GM08714 (cell line): ENCODE measurements around the gene ANKS1A.
"Not testable (repeated sequence)": the region's sequence is repeated elsewhere in the genome, so short reads cannot be mapped to it uniquely, and the experiment has no call there.

ENCODE experiments used
- H3K4me3 ChIP-seq: fragments of 200-500 bp; sonication (Bioruptor generic); 2 replicates; pipeline ENCODE4 v1.5.1; 2014; ENCODE audit warnings: mild to moderate bottlenecking, low read length, inconsistent platforms
- ZNF274 ChIP-seq: IDR thresholded peaks from 2 replicates; pipeline ENCODE4 v1.6.1; 2012; ENCODE audit warnings: mild to moderate bottlenecking, low read depth, low read length

The ANKS1A gene

DNA sequence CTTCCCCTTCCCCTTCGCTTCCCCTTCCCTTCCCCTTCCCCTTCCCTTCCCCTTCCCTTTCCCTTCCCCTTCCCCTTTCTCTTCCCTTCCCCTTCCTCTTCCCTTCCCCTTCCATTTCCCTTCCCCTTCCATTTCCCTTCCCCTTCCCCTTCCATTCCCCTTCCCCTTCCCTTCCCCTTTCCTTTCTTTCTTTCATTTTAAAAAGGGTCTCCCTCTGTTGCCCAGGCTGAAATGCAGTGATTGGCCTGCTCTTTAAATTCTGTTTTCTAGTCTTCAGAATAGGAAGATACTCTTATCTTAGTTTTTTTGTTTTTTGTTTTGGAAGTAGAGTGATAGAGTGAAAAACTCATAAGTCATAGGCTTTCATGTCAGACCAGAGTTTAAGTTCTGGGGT lies 85.2 kb downstream of the ANKS1A start:
- TF ChIP-seq ZNF274, result no peak
- no peak overlapping the region for H3K4me3 ChIP-seq

DNA sequence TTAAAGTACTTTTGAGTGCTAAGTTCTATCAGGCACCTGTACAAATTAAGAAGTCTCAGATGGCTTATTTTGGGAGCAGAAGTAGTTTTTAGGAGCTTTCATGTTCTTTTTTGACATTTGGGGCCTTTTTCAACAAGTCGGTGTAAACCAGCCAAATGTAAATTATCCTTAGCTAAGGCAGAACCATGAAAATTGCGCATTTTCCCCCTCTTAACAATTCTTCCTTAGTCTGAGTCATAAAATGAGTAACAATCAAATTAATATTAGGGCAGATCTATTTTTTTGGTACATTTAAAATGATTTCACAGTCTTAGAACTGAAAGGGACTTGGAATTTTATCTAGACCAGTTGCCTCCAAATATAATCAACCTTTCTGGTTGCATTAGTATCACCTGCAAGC lies 87.2 kb downstream of the ANKS1A start:
- no peak for TF ChIP-seq ZNF274
- no peak overlapping the region for H3K4me3 ChIP-seq

- no peak overlapping the region for H3K4me3 ChIP-seq
- no peak for TF ChIP-seq ZNF274
Measured at GRCh38 chr6:34979218-34979617, 90.2 kb downstream of the ANKS1A start.

DNA sequence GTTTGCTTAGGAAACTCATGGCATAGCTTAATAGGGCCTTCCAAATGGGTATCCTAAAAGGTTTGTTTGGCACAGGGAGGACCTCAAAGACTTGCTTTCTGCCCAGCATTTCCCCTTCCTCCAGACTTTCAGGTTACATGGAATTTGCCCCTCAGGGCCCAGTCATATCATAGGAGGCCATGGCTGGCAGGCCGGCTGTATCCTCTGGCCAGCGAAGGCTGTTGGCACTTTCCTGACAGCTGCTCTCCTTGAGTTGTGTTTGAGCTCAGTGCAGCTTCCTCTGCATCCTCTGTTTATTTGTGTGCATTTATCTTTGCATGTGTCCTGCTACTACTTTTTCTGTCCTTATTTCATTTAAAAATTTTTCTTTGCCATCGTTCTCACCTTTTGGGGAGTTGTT lies 90.9 kb downstream of the ANKS1A start:
- no peak overlapping the region for H3K4me3 ChIP-seq
- no peak for TF ChIP-seq ZNF274

GRCh38 chr6:34981366-34981765 lies 92.3 kb downstream of the ANKS1A start:
- H3K4me3 ChIP-seq, result no peak overlapping the region
- no peak for TF ChIP-seq ZNF274

GRCh38 chr6:34981951-34982350 lies 92.9 kb downstream of the ANKS1A start:
- no peak for TF ChIP-seq ZNF274

GRCh38 chr6:34982424-34982852 lies 93.4 kb downstream of the ANKS1A start:
- no peak overlapping the region for H3K4me3 ChIP-seq
- no peak for TF ChIP-seq ZNF274

More at GRCh38 chr6:34981951-34982350, 92.9 kb downstream of the ANKS1A start:
- H3K4me3 ChIP-seq, result no peak overlapping the region

GRCh38 chr6:34984416-34984815 lies 95.4 kb downstream of the ANKS1A start:
- H3K4me3 ChIP-seq, result no peak overlapping the region
- TF ChIP-seq ZNF274, result no peak

GRCh38 chr6:34985236-34985635 lies 96.2 kb downstream of the ANKS1A start:
- TF ChIP-seq ZNF274, result no peak
- H3K4me3 ChIP-seq, result no peak overlapping the region

DNA sequence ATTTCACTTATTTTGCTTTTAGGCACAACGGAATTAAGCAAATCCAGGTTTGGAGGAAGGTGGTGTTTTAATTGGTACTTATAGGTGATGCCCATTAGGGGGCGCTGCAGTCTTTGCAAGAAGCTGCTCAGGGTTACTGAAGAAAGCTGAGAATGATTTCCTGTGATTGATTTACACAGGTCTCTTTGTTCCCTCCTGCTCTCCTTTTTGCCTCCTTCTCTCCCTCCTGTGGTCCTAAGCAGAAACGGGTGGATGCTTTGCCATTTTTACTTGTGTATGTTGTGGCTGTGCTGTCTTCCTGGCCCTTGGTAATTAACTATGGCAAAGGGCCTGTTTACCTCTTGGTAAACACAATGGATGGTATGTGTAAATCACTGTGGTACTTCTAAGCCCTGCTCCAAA lies 97.8 kb downstream of the ANKS1A start:
- H3K4me3 ChIP-seq, result no peak overlapping the region
- TF ChIP-seq ZNF274, result no peak

- TF ChIP-seq ZNF274, result no peak
Measured at GRCh38 chr6:34987506-34987905, 98.5 kb downstream of the ANKS1A start.

DNA sequence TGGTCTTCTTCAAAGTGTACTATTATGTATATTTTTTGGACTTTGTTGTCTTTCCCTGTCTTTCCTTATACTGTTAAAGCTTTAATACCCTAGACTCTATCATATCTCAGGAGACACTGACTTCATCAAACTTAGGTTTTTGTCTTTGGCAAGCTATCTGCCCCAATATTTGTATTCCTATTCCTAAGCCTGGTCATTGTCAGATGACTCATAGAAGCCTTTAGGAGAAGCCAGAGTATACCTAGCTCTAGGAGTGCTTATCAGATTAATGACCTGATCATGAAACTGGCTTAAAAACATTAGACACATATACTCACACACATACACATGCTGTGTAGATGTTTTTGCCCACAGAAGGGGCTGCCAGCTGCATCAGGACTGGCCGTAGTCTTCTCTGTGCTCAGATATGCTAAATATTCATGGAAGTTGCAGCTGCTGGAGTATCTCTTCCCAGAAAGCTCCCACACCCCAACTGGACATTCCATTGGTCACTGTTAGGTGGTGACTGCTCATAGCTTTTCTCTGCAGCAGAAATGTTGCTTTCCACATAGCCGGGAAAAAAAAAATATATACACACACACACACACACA lies 102.0 kb downstream of the ANKS1A start:
- H3K4me3 ChIP-seq, result no peak overlapping the region
- TF ChIP-seq ZNF274, result no peak

More at GRCh38 chr6:34987506-34987905, 98.5 kb downstream of the ANKS1A start:
- no peak overlapping the region for H3K4me3 ChIP-seq

DNA sequence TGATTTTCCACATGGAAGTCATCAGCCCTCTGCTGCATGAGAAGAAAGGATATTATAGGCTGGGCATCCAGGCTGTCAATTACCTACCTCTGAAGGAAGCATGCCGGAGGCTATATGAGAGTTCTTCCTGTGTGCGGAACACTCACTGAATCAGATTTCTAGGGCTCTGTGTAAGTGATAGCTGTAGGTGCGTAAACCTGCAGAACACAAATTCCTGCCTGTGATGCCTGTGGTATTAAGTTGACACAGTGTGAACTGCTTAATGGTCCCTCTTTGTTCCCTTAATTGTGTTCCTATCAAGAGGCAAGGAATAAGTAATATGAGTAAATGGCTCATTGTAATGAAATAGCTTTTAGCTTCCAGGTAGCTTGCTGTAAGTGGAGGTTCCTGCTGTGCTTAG lies 103.3 kb downstream of the ANKS1A start:
- TF ChIP-seq ZNF274, result no peak
- no peak overlapping the region for H3K4me3 ChIP-seq

DNA sequence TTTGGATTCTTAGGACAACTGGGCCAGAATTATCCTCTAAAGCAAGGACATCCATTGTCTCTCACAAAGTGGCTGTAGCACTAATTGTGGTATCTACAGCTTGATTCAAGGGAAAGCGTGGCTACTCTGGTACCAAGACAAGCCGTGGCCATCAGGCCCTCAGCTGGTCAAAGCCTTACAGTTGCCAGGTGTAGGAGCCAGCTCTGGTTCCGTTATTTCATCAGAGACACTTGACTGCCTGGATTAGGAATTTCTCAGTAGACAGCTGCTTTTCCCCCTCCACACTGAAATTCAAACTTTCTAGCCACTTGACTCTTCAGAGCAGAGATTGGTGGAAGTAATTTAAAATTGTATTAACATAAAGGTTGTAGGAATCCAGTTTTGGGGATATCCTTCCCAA lies 104.2 kb downstream of the ANKS1A start:
- H3K4me3 ChIP-seq, result no peak overlapping the region
- no peak for TF ChIP-seq ZNF274

DNA sequence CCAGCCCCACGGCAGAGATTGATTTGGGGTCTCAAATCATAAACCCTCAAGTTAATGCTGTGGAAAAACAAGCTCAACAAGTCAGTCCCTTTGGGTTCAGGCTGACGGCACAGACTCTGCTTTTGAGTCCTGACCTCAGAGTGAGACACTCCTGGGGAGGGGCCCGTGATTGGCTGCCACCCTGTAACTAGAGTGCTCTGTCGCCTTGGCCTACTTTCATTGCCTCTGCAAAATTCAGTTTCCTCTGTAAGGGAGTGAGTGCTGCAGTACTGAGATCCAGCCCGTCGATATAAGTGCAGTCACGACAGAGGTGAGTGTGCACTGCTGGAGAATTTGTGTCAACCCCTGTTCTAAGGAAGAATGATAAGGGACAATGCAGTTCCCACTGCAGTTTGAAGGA lies 105.6 kb downstream of the ANKS1A start:
- no peak overlapping the region for H3K4me3 ChIP-seq
- no peak for TF ChIP-seq ZNF274

- H3K4me3 ChIP-seq, result not testable (repeated sequence)
Measured at GRCh38 chr6:34998417-34998816, 109.4 kb downstream of the ANKS1A start.

DNA sequence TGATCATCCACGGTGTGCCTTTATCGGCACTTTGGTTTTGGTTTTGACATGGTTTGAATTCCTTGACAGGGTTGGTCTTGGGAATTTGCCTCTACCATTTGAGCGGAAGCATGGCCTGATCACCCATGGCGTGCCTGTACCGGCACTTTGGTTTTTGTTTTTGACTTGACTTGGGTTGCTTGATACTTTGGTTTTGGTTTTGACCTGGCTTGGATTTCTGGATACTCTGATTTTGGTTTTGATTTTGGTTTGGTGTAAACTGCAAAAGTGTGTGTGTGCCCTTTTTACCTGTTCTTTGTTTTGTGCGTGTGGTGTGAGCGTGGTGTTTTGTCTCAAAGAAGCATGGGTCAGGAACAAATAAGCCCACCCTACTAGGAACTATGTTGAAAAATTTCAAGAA lies 110.1 kb downstream of the ANKS1A start:
- H3K4me3 ChIP-seq, result not testable (repeated sequence)

DNA sequence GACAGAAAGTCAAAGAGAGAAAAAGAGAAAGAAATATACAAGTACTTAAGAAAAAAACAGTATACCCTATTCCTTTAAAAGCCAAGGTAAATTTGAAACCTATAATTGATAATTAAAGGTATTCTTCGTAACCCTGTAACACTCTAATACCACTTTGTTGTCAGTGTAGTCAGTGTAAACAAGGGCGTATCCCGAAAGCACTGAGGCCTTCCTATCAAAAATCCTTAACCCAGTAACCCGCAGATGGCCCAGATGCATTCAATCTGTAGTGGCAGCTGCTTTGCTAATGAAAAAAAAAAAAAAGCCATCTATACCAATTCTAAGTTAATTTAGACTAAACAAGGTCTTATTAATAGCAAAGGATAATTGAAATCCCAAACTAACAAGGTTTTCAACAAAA lies 110.9 kb downstream of the ANKS1A start:
- not testable (repeated sequence) for H3K4me3 ChIP-seq

DNA sequence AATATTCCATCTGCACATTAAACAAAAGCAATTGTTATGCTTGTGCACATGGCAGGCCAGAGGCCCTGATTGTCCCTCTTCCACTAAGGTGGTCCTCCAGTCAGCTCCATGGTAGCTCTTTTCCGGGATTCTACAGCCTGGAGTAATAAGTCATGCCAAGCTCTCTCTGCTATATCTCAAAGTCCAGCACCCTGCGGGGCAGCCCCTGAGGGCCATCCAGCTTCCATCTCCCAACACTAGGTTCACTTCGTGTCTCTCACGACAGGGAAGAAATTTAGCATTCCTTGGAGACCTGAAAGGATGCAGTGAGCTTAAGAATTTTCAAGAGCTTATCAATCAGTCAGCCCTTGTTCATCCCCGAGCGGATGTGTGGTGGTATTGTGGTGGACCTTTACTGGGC lies 112.3 kb downstream of the ANKS1A start:
- H3K4me3 ChIP-seq, result not testable (repeated sequence)

GRCh38 chr6:35003886-35004530 lies 115.0 kb downstream of the ANKS1A start:
- not testable (repeated sequence) for H3K4me3 ChIP-seq
